SH-SY5Y (cell line): Measurements from ENCODE around the gene GAK.

Experiments
- GATA2 ChIP-seq: IDR thresholded peaks from 2 replicates; pipeline ENCODE4 v1.6.1; 2011; ENCODE audit warnings: mild to moderate bottlenecking, low read depth, low read length
- GATA3 ChIP-seq: IDR thresholded peaks from 2 replicates; pipeline ENCODE4 v1.6.1; 2011; ENCODE audit warnings: low read depth, mild to moderate bottlenecking, low read length, moderate library complexity

- TF ChIP-seq GATA2 (no peak), GATA3 (no peak)
Measured at GRCh38 chr4:859496-859895, 72.6 kb downstream of the GAK start.
